Parathyroid adenoma (tissue), 2 donors: ENCODE data around the gene SPEM1.

ENCODE experiments used
- H2AFZ ChIP-seq: fragments of 300-600 bp; sonication (generic); one replicate; pipeline ENCODE4 v1.7.0; 2017; ENCODE audit warnings: antibody characterized with exemption, mild to moderate bottlenecking
- H3K27ac ChIP-seq: fragments of 300-600 bp; sonication (generic); one replicate; pipeline ENCODE4 v1.7.0; 2017
- H3K27me3 ChIP-seq: fragments of 300-600 bp; sonication (generic); one replicate; pipeline ENCODE4 v1.7.0; 2017; ENCODE audit warnings: low read length; ENCODE audit not compliant: control insufficient read depth, insufficient read depth
- H3K36me3 ChIP-seq: fragments of 300-600 bp; sonication (generic); one replicate; pipeline ENCODE4 v1.7.0; 2017; ENCODE audit warnings: low read length; ENCODE audit not compliant: control insufficient read depth, insufficient read depth
- H3K4me1 ChIP-seq: fragments of 300-600 bp; sonication (generic); one replicate; pipeline ENCODE4 v1.7.0; 2017; ENCODE audit warnings: control low read depth
- H3K4me2 ChIP-seq: fragments of 300-600 bp; sonication (generic); one replicate; pipeline ENCODE4 v1.7.0; 2017; ENCODE audit warnings: low read length
- H3K4me3 ChIP-seq: fragments of 300-600 bp; sonication (generic); one replicate; pipeline ENCODE4 v1.7.0; 2017; ENCODE audit warnings: low read depth, low read length
- H3K79me2 ChIP-seq: fragments of 300-600 bp; sonication (generic); one replicate; pipeline ENCODE4 v1.7.0; 2017; ENCODE audit warnings: control low read depth
- H3K9ac ChIP-seq: fragments of 300-600 bp; sonication (generic); one replicate; pipeline ENCODE4 v1.7.0; 2017; ENCODE audit warnings: mild to moderate bottlenecking
- H3K9me3 ChIP-seq: fragments of 300-600 bp; sonication (generic); one replicate; pipeline ENCODE4 v1.7.0; 2017; ENCODE audit warnings: low read length; ENCODE audit not compliant: control insufficient read depth
- CTCF ChIP-seq: fragments of 300-600 bp; sonication (generic); IDR thresholded peaks from one replicate; pipeline ENCODE4 v1.7.0; 2017; ENCODE audit warnings: antibody characterized with exemption, mild to moderate bottlenecking
- donor health status: primary hyperparathyroidism.

The SPEM1 gene

DNA sequence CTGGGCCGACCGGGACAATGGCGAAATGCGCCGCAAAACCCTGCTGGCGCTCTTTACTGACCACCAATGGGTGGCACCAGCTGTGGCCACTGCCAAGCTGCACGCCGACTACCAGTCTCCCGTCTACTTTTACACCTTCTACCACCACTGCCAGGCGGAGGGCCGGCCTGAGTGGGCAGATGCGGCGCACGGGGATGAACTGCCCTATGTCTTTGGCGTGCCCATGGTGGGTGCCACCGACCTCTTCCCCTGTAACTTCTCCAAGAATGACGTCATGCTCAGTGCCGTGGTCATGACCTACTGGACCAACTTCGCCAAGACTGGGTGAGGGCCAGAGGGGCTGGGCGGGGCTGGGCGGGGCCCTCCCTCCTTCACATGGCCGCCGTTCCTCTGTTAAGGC is 4.3 kb upstream of the SPEM1 start:
- Histone ChIP-seq H3K4me3 (no peak overlapping the region), H3K4me2 (no peak overlapping the region), H3K9me3 (no peaks in the 10 kb centered on the region), H3K4me1 (no peaks in the 10 kb centered on the region), H2AFZ (no peak overlapping the region), H3K79me2 (no peaks in the 10 kb centered on the region), H3K9ac (no peak overlapping the region), H3K27me3 (no peaks in the 10 kb centered on the region), H3K27ac (no peak overlapping the region), H3K36me3 (no peaks in the 10 kb centered on the region)
- no peak for TF ChIP-seq CTCF

DNA sequence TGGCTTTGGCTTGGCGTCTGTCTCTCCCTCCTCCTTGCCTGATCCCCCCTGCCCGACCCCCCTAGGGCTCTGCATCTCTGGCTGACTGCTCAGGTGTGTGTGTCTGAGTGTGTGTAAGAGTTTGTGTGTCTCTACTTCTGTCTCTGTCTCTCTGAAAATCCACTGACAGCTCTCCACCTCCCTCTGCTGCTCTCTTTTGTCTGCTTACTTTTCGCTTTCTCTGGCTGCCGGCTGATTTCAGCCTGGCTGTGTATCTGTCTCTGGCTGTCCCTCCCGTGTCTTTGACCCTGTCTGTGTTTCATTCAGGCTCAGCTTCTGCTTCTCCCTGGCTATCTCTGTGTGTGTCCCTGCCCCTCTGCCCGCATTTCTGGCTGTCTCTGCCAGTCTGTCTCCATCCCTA is 3.8 kb upstream of the SPEM1 start:
- Histone ChIP-seq H3K9me3 (no peaks in the 10 kb centered on the region), H3K79me2 (no peaks in the 10 kb centered on the region), H2AFZ (no peak overlapping the region), H3K4me3 (no peak overlapping the region), H3K27me3 (no peaks in the 10 kb centered on the region), H3K4me2 (no peak overlapping the region), H3K36me3 (no peaks in the 10 kb centered on the region), H3K9ac (no peak overlapping the region), H3K27ac (no peak overlapping the region), H3K4me1 (no peaks in the 10 kb centered on the region)
- no peak for TF ChIP-seq CTCF

GRCh38 chr17:7417056-7417655 is 3.0 kb upstream of the SPEM1 start:
- no peak overlapping the region for H3K4me3 ChIP-seq
- TF ChIP-seq CTCF: no peak
- no peaks in the 10 kb centered on the region for H3K4me1 ChIP-seq
- H3K27ac ChIP-seq: no peak overlapping the region
- H3K36me3 ChIP-seq: no peaks in the 10 kb centered on the region
- no peak overlapping the region for H3K4me2 ChIP-seq
- H2AFZ ChIP-seq: no peak overlapping the region
- H3K9me3 ChIP-seq: no peaks in the 10 kb centered on the region
- no peaks in the 10 kb centered on the region for H3K27me3 ChIP-seq
- H3K79me2 ChIP-seq: no peaks in the 10 kb centered on the region
- no peak overlapping the region for H3K9ac ChIP-seq

DNA sequence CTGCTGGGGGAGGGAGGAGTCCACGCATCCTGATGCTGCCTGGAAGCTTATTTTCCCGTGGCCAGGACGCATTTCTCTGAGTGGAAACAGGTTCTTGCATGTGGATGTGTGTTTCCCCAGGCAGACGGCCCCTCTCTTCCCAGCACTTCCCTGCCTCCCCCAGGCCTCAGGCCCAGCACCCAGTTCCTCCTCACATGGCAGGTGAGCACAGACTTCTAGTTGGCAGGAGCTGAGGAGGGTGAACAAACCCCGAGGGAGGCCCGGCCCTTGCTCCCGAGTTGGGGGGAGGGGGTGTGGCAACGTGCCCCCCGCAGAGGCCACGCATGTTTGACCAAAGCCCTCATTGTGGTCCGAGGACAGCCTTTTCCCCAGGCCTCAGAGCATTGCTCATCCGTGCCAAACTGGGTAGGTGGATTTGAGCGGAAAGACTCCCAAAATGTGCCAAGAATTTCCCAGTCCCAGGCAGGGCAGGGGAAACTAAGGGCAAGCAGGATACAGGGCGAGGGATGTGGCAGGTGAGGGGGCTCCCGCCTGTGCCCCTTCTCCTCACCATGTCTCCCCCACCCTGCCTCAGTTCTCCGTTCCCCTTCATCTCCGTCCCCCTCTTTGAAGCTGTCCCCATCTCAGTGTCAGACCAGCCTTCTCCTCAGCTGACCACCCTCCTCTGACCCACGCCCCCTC is 1.5 kb upstream of the SPEM1 start:
- Histone ChIP-seq H3K36me3 (no peaks in the 10 kb centered on the region), H3K9ac (no peak overlapping the region), H3K4me2 (no peak overlapping the region), H3K4me3 (no peak overlapping the region), H3K4me1 (no peaks in the 10 kb centered on the region), H3K79me2 (no peaks in the 10 kb centered on the region), H2AFZ (no peak overlapping the region), H3K27ac (no peak overlapping the region), H3K9me3 (no peaks in the 10 kb centered on the region), H3K27me3 (no peaks in the 10 kb centered on the region)
- TF ChIP-seq CTCF: no peak

- H3K9me3 ChIP-seq: no peaks in the 10 kb centered on the region
- no peaks in the 10 kb centered on the region for H3K36me3 ChIP-seq
- H2AFZ ChIP-seq: no peak overlapping the region
- no peak overlapping the region for H3K27ac ChIP-seq
- no peak overlapping the region for H3K4me2 ChIP-seq
- H3K4me1 ChIP-seq: no peaks in the 10 kb centered on the region
- H3K9ac ChIP-seq: no peak overlapping the region
- no peaks in the 10 kb centered on the region for H3K27me3 ChIP-seq
- no peaks in the 10 kb centered on the region for H3K79me2 ChIP-seq
- H3K4me3 ChIP-seq: no peak overlapping the region
- TF ChIP-seq CTCF: no peak
Measured at GRCh38 chr17:7421186-7421585, 1.1 kb downstream of the SPEM1 start.
